Thyroid gland (tissue), 4 donors: Measurements from ENCODE around the gene CECR2. TPM values are rescaled to one million over a fixed set of nuclear protein-coding genes. Genes with fewer than 3 reads are reported as not detected.

Experiments
- DNase-seq, 2 donors: peaks; one replicate each; pipeline ENCODE4 v3.0.0-alpha.2; 2019
- H3K27ac ChIP-seq, 3 donors: fragments of 200-600 bp; sonication (generic); 1 replicate in 2 of 3; 2 replicates in 1 of 3; pipeline ENCODE4 v1.5.1; 2016 to 2019; ENCODE audit warnings: mild to moderate bottlenecking in 1 of 3, moderate library complexity in 1 of 3
- H3K27me3 ChIP-seq: fragments of 200-600 bp; sonication (generic); one replicate; pipeline ENCODE4 v1.5.1; 2019
- H3K36me3 ChIP-seq, 2 donors: fragments of 200-600 bp; sonication (generic); one replicate each; pipeline ENCODE4 v1.5.1; 2016 to 2019
- H3K4me1 ChIP-seq, 2 donors: fragments of 200-600 bp; sonication (generic); one replicate each; pipeline ENCODE4 v1.5.1; 2017 to 2019
- H3K4me3 ChIP-seq, 3 donors: fragments of 200-600 bp; sonication (generic); replicated peaks in 1 of 3; 1 replicate in 2 of 3; 2 replicates in 1 of 3; pipeline ENCODE4 v1.5.1; 2016; ENCODE audit warnings: mild to moderate bottlenecking in 1 of 3
- H3K9me3 ChIP-seq: fragments of 200-600 bp; sonication (generic); one replicate; pipeline ENCODE4 v1.5.1; 2017
- POLR2A ChIP-seq, 2 donors: fragments of 450-650 bp; IDR thresholded peaks; one replicate each; pipeline ENCODE4 v1.6.1; 2017; ENCODE audit warnings: antibody characterized with exemption in 2 of 2, mild to moderate bottlenecking in 2 of 2, moderate library complexity in 1 of 2
- WGBS, 2 donors: methylation state at CpG; one replicate each; pipeline ENCODE4 v1.1.5; 2017; 5-methylcytosine and 5-hydroxymethylcytosine counted together
- intact Hi-C: fragments of 100-400 bp; cut with DNase I; formaldehyde crosslinking; loops from one replicate; pipeline ENCODE4 v1.15.1; 2023
- total RNA-seq, 4 donors: library from RNA; depleted of rRNA; stranded (reverse); fragments of >200 nt; gene quantifications; one replicate each; pipeline ENCODE4 v1.2.3, GENCODE V29; 2016
- TF ChIP-seq, protein P1 (sequence below), 6 experiments: fragments of 200-600 bp in 3 of 6; fragments of 450-650 bp in 3 of 6; sonication (generic) in 3 of 6; IDR thresholded peaks; one replicate each; pipeline ENCODE4 v1.5.1; 2016 to 2019; ENCODE audit warnings: antibody characterized with exemption in 6 of 6, mild to moderate bottlenecking in 2 of 6, inconsistent platforms in 1 of 6, moderate library complexity in 1 of 6

The CECR2 gene
- total RNA-seq, 4 donors from 2014 or later = 1.5 to 7.7 (median 2.1) TPM

DNA sequence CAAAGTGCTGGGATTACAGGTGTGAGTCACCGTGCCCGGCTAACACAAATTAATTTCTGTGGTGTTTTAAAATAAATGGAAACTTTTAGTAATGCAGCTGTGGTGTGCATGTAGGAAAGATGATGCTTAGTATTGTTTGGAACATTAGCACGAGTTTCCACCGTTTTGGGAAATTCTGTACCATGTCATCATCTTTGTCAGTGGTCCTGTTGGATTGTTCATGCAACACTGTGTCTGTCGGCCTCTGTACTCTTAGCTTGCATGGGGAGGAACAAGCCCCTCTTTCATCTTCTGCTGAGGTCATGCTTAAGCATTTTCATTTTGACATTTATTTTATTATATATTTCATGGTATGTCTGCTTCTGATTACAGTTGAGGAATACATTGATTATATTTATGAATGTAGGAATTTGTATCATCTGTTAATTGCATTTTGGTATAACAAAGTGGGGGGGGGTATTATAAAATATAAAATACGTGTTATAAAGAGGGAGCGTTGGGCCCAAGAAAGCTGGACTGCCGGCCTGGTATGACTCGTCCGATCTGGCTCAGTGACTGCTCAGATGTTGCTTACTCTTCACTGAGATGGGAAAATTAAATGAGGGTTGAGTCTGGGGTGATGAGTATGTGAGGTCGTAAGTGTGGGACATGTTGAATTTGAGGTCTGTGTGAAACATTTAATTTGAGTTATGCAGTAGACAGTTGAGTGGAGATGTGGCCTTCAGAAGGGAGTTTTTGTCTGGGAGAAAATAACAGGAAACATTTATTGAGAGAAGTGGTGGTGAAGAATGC is 28.7 kb downstream of the CECR2 start:
- TF ChIP-seq POLR2A (IDR thresholded peaks at IDR 0.05) = no peak
- TF ChIP-seq, protein P1, sequence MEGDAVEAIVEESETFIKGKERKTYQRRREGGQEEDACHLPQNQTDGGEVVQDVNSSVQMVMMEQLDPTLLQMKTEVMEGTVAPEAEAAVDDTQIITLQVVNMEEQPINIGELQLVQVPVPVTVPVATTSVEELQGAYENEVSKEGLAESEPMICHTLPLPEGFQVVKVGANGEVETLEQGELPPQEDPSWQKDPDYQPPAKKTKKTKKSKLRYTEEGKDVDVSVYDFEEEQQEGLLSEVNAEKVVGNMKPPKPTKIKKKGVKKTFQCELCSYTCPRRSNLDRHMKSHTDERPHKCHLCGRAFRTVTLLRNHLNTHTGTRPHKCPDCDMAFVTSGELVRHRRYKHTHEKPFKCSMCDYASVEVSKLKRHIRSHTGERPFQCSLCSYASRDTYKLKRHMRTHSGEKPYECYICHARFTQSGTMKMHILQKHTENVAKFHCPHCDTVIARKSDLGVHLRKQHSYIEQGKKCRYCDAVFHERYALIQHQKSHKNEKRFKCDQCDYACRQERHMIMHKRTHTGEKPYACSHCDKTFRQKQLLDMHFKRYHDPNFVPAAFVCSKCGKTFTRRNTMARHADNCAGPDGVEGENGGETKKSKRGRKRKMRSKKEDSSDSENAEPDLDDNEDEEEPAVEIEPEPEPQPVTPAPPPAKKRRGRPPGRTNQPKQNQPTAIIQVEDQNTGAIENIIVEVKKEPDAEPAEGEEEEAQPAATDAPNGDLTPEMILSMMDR (IDR thresholded peaks at IDR 0.05) = no peak
- Histone ChIP-seq H3K27ac (no peak overlapping the region), H3K27me3 (no peaks in the 10 kb centered on the region), H3K9me3 (no peaks in the 10 kb centered on the region), H3K4me3 (no peak overlapping the region), H3K36me3 (no peaks in the 10 kb centered on the region), H3K4me1 (no peaks in the 10 kb centered on the region)
- WGBS, 2 donors = 82 to 91% methylated on average over 11 of the region's 11 CpGs
- DNase-seq = no peak
- intact Hi-C loops = no loop called here

DNA sequence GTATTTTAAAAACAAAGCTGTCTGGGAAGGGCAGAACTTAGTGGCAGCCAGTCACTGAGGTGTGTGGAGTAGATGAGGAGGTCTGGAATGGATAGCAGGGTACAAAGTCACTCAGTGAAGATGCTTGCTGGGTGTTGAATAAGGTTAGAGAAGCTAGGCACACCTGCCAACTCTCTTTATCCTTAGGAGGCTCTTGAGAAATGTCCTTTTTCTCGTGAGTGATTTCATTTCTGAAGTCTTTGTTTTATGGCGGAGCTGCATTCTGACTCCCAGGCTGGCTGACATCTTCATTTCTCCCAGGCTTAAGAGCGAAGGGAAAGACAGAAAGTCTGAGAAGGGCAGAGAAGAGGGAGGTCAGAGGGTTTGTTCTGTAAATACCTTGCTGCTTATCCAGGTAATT is 31.0 kb downstream of the CECR2 start:
- intact Hi-C loops = no loop called here
- H3K27me3 ChIP-seq = no peaks in the 10 kb centered on the region
- no peak for DNase-seq
- TF ChIP-seq, protein P1 (IDR thresholded peaks at IDR 0.05) = no peak
- TF ChIP-seq POLR2A (IDR thresholded peaks at IDR 0.05) = no peak
- H3K36me3 ChIP-seq = no peaks in the 10 kb centered on the region
- H3K4me3 ChIP-seq = no peak overlapping the region
- no peaks in the 10 kb centered on the region for H3K4me1 ChIP-seq
- no peak overlapping the region for H3K27ac ChIP-seq
- WGBS, 2 donors = 68 to 70% methylated on average over 3 of the region's 3 CpGs
- H3K9me3 ChIP-seq = no peaks in the 10 kb centered on the region

DNA sequence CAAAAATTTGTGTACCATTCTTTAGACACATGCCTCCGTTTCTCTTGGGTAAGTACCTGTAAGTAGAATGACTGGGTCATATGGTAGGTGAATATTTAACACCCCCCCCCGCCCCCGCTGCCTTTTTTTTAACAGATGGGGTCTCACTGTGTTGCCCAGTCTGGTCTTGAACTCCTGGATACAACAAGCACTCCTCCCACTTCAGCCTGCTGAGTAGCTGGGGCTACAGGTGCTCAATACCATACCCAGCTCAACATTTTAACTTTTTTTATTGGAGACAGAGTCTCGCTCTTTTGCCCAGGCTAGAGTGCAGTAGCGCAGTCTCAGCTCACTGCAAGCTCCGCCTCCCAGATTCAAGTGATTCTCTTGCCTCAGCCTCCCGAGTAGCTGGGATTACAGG is 32.5 kb downstream of the CECR2 start:
- Histone ChIP-seq H3K9me3 (no peaks in the 10 kb centered on the region), H3K27me3 (no peaks in the 10 kb centered on the region), H3K36me3 (no peaks in the 10 kb centered on the region), H3K27ac (no peak overlapping the region), H3K4me3 (no peak overlapping the region), H3K4me1 (no peaks in the 10 kb centered on the region)
- no peak for TF ChIP-seq POLR2A (IDR thresholded peaks at IDR 0.05)
- TF ChIP-seq, protein P1 (IDR thresholded peaks at IDR 0.05) = no peak
- DNase-seq = no peak
- intact Hi-C loops = no loop called here
- WGBS, 2 donors = 96% methylated on average over 7 of the region's 7 CpGs

DNA sequence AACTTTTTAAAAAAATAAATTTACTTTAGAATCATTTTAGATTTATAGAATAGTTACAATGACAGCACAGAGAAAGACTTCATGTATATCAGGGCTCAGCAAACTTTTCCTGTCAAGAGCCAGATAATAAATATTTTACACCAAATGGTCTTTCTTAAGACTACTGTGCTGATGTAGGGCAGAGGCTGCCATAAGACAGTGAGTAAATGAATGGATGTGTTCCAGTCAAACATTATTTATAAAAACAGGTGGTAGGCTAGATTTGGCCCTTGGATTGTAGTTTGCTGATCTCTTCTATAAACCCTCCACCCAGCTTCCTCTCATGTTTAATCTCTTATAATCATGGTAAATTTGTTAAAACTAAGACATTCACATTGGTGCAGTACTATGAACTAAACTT is 33.0 kb downstream of the CECR2 start:
- intact Hi-C loops = no loop called here
- Histone ChIP-seq H3K27ac (no peak overlapping the region), H3K4me3 (no peak overlapping the region), H3K27me3 (no peaks in the 10 kb centered on the region), H3K9me3 (no peaks in the 10 kb centered on the region), H3K4me1 (no peaks in the 10 kb centered on the region), H3K36me3 (no peaks in the 10 kb centered on the region)
- no peak for DNase-seq
- TF ChIP-seq, protein P1 (IDR thresholded peaks at IDR 0.05) = no peak
- TF ChIP-seq POLR2A (IDR thresholded peaks at IDR 0.05) = no peak

DNA sequence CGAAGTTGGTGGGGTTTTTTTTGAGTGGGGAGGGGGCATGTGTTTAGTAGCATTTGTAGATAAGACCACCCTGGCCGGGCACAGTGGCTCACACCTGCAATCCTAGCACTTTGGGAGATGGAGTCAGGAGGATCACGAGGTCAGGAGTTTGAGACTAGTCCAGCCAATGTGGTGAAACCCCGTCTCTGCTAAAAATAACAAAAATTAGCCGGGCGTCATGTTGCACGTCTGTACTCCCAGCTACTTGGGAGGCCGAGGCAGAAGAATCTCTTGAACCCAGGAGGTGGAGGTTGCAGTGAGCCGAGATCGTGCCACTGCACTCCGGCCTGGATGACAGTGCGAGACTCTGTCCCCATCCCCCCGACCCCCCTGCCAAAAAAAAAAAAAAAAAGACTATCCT is 34.6 kb downstream of the CECR2 start:
- intact Hi-C loops = no loop called here
- no peaks in the 10 kb centered on the region for H3K27me3 ChIP-seq
- no peaks in the 10 kb centered on the region for H3K4me1 ChIP-seq
- H3K27ac ChIP-seq = no peak overlapping the region
- no peaks in the 10 kb centered on the region for H3K36me3 ChIP-seq
- DNase-seq = peak; percentile 8 to 29
- TF ChIP-seq, protein P1 (IDR thresholded peaks at IDR 0.05) = no peak
- no peak for TF ChIP-seq POLR2A (IDR thresholded peaks at IDR 0.05)
- WGBS, 2 donors = 52 to 65% methylated on average over 12 to 13 of the region's 13 CpGs
- H3K9me3 ChIP-seq = no peaks in the 10 kb centered on the region
- no peak overlapping the region for H3K4me3 ChIP-seq
